Activated CD8-positive, alpha-beta memory T cell treated with anti-CD3 and anti-CD28 coated beads, Interleukin-2, amount 10 ng/mL, durations not matched to agents 7 days and 5 days (primary cell): ENCODE measurements around the gene DOCK9. TPM values are rescaled to one million over a fixed set of nuclear protein-coding genes. Genes with fewer than 3 reads are reported as not detected.

Experiments
- ATAC-seq: fragments of 150-1000 bp; cut with Tn5 transposase; one replicate; pipeline ENCODE4 v1.10.0; 2021; ENCODE audit warnings: moderate library complexity
- CTCF ChIA-PET: fragments of 350-600 bp; sonication (Branson Sonifier 250); formaldehyde crosslinking; loops from one replicate; lab custom pipeline; 2021; ENCODE audit warnings: antibody characterized with exemption; lab: Charles Lee
- DNase-seq: peaks from one replicate; pipeline ENCODE4 v3.0.0-alpha.2; 2020
- H3K27ac Mint-ChIP-seq: one replicate; pipeline ENCODE4 v1.8.0; 2021; ENCODE audit warnings: mild to moderate bottlenecking, mixed read lengths
- H3K27me3 Mint-ChIP-seq: one replicate; pipeline ENCODE4 v1.8.0; 2021; ENCODE audit warnings: mixed read lengths
- H3K36me3 Mint-ChIP-seq: one replicate; pipeline ENCODE4 v1.8.0; 2021; ENCODE audit warnings: mild to moderate bottlenecking, mixed read lengths
- H3K4me1 Mint-ChIP-seq: one replicate; pipeline ENCODE4 v1.8.0; 2021; ENCODE audit warnings: mixed read lengths
- H3K4me3 Mint-ChIP-seq: one replicate; pipeline ENCODE4 v1.8.0; 2021; ENCODE audit warnings: mild to moderate bottlenecking, moderate library complexity, mixed read lengths
- H3K9me3 Mint-ChIP-seq: one replicate; pipeline ENCODE4 v1.8.0; 2022; ENCODE audit warnings: low read depth, mixed read lengths
- total RNA-seq, 2 experiments: library from RNA; stranded (reverse); gene quantifications; one replicate each; pipeline ENCODE4 v1.2.3, GENCODE V29; 2021

DOCK9 gene
- total RNA-seq, 2 experiments from 2014 or later: 37.5 to 79.9 TPM

GRCh38 chr13:98886587-98887230 is 91.2 kb downstream of the DOCK9 start:
- no peak overlapping the region for H3K4me3 Mint-ChIP-seq
- no peaks in the 10 kb centered on the region for H3K9me3 Mint-ChIP-seq
- no peak for ATAC-seq
- no peak overlapping the region for H3K27ac Mint-ChIP-seq
- peaks cover 13% of the 10 kb centered on the region for H3K4me1 Mint-ChIP-seq
- CTCF ChIA-PET: no interaction called here
- DNase-seq: no peak
- H3K27me3 Mint-ChIP-seq: no peaks in the 10 kb centered on the region
- peaks cover 24% of the 10 kb centered on the region for H3K36me3 Mint-ChIP-seq

DNA sequence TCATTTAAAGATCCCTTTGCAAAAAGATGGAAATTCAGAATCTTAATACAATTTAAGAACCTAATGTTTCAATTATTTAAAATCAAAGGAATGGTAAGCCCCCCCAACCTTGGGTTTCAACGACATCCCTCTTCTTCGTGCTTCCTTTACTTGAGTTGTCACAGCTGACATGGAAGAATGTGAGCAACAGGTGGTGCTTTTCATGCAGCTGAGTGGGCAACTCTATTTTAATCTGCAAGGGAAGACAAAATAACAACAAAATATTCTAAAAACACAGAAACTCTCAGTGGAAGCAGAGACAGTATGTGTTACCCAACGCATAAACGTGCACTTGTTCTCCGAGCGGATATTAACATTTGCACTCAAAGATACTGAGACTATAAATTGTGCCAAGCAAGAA is 92.3 kb downstream of the DOCK9 start:
- Mint-ChIP-seq H3K27me3 (no peaks in the 10 kb centered on the region), H3K4me1 (peaks cover 8% of the 10 kb centered on the region), H3K27ac (no peak overlapping the region), H3K9me3 (no peaks in the 10 kb centered on the region), H3K4me3 (no peak overlapping the region), H3K36me3 (peaks cover 33% of the 10 kb centered on the region)
- CTCF ChIA-PET: no interaction called here
- ATAC-seq (no peak), DNase-seq (no peak)

- no peak for ATAC-seq
- CTCF ChIA-PET: no interaction called here
- Mint-ChIP-seq H3K36me3 (peaks cover 44% of the 10 kb centered on the region), H3K4me1 (no peaks in the 10 kb centered on the region), H3K27ac (no peak overlapping the region), H3K27me3 (no peaks in the 10 kb centered on the region), H3K9me3 (no peaks in the 10 kb centered on the region), H3K4me3 (no peak overlapping the region)
- no peak for DNase-seq
These were observed 93.9 kb downstream of the DOCK9 start for GRCh38 chr13:98883998-98884397.

DNA sequence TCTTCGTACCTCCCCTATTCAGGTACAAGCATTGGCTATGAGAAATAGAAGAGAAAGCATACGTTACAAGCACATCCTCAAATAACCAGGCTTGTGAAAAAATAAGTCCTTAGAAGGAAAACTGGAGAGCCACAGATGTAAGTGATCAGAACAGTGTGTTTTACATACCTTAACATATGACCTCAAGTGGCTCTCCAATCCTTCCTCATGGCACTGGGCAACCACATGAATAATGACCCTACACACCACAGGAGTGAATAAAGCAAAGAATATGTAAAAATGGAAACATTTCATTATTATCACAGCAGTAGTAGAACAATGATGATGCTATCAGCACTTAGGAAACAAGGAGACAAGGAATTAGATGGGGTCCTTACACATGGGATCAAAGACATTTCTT is 96.5 kb downstream of the DOCK9 start:
- CTCF ChIA-PET: no interaction called here
- Mint-ChIP-seq H3K9me3 (no peaks in the 10 kb centered on the region), H3K36me3 (peaks cover 52% of the 10 kb centered on the region)

DNA sequence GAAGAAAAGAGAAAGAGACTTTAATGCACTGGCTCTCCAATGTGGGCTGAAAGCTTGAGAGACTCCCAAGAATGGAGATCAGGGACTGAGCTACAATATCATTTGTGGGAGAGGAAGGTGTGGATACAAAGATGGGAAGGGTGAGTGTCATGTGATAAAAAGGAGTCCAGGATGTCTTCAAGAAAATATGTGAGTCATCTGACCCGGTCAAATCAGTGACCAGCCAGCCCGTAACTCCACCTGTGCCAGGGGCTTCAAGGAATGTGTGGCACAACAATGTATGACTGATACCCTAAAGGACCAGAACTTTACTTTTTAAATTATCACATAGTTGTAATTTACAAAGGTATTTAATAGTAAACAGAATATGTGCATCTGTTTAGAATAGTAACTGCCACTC is 97.2 kb downstream of the DOCK9 start:
- Mint-ChIP-seq H3K4me1 (peaks cover 6% of the 10 kb centered on the region), H3K4me3 (no peak overlapping the region), H3K27ac (no peak overlapping the region), H3K36me3 (peaks cover 55% of the 10 kb centered on the region), H3K9me3 (no peaks in the 10 kb centered on the region), H3K27me3 (no peaks in the 10 kb centered on the region)
- CTCF ChIA-PET: interaction anchor here (1.6 kb wide), 1 partner anchor 10 kb away, joined by 3 read pairs; no protein-coding TSS in a partner anchor
- DNase-seq (no peak), ATAC-seq (no peak)

More for the DNA sequence above, 96.5 kb downstream of the DOCK9 start:
- H3K27ac Mint-ChIP-seq: no peak overlapping the region
- DNase-seq: no peak
- peaks cover 2% of the 10 kb centered on the region for H3K4me1 Mint-ChIP-seq
- ATAC-seq: no peak
- no peaks in the 10 kb centered on the region for H3K27me3 Mint-ChIP-seq
- no peak overlapping the region for H3K4me3 Mint-ChIP-seq

GRCh38 chr13:98879957-98880356 is 97.9 kb downstream of the DOCK9 start:
- Mint-ChIP-seq H3K9me3 (no peaks in the 10 kb centered on the region), H3K27me3 (no peaks in the 10 kb centered on the region), H3K36me3 (peaks cover 60% of the 10 kb centered on the region), H3K4me1 (peaks cover 13% of the 10 kb centered on the region), H3K4me3 (no peak overlapping the region), H3K27ac (no peak overlapping the region)
- no peak for ATAC-seq
- CTCF ChIA-PET: interaction anchor here (1.6 kb wide), 1 partner anchor 10 kb away, joined by 3 read pairs; no protein-coding TSS in a partner anchor
- DNase-seq: no peak

- no peak for ATAC-seq
- Mint-ChIP-seq H3K9me3 (no peaks in the 10 kb centered on the region), H3K27me3 (no peaks in the 10 kb centered on the region), H3K27ac (no peak overlapping the region), H3K4me1 (peaks cover 22% of the 10 kb centered on the region), H3K36me3 (peaks cover 62% of the 10 kb centered on the region), H3K4me3 (no peak overlapping the region)
- CTCF ChIA-PET: interaction anchor here (1.2 to 1.6 kb wide), 2 partner anchors 9 to 10 kb away, joined by 3 to 5 read pairs; no protein-coding TSS in a partner anchor
- no peak for DNase-seq
These were observed 98.7 kb downstream of the DOCK9 start for GRCh38 chr13:98879127-98879520.

DNA sequence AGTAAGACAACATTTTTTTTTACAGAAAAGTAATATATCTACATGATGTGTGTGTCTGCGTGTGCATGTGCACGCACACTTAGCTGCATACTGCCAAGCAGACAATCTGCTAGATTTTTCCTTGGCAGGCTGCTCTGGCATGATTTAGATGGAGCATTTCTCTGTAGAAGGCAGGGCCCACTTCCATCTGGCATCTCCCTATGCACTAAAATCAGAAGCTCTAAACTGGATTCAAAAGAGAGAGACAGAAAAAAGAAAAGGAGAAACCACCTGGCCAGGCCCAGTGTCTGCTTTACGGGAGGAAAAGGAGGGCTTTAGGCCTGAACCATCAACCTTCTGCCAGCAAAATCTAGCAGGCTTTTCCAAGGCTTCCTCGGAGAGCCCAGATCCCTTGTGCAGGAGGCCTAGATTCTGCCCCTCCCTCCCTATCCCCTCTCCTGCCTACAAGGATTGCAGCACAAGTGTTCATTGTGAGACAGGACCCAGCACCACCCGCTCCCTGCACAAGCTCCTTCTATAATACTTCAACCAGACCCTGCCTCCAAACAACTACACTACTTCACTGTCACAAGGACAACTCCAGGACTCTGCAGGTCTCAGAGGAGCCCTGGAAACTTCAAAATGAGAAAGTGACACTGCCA is 99.3 kb downstream of the DOCK9 start:
- DNase-seq (no peak), ATAC-seq (no peak)
- Mint-ChIP-seq H3K4me3 (no peak overlapping the region), H3K9me3 (peaks cover 3% of the 10 kb centered on the region), H3K27ac (no peak overlapping the region), H3K4me1 (peaks cover 26% of the 10 kb centered on the region), H3K36me3 (peaks cover 63% of the 10 kb centered on the region), H3K27me3 (no peaks in the 10 kb centered on the region)
- CTCF ChIA-PET: interaction anchor here (1.2 kb wide), 1 partner anchor 9 kb away, joined by 5 read pairs; no protein-coding TSS in a partner anchor

- DNase-seq (no peak), ATAC-seq (no peak)
- peaks cover 67% of the 10 kb centered on the region for H3K36me3 Mint-ChIP-seq
- H3K27ac Mint-ChIP-seq: no peak overlapping the region
- CTCF ChIA-PET: interaction anchor here (1.2 kb wide), 1 partner anchor 8 kb away, joined by 5 read pairs; no protein-coding TSS in a partner anchor
- peaks cover 5% of the 10 kb centered on the region for H3K9me3 Mint-ChIP-seq
- peaks cover 32% of the 10 kb centered on the region for H3K4me1 Mint-ChIP-seq
- H3K27me3 Mint-ChIP-seq: no peaks in the 10 kb centered on the region
- H3K4me3 Mint-ChIP-seq: no peak overlapping the region
These were observed 99.9 kb downstream of the DOCK9 start for GRCh38 chr13:98877936-98878335.

DNA sequence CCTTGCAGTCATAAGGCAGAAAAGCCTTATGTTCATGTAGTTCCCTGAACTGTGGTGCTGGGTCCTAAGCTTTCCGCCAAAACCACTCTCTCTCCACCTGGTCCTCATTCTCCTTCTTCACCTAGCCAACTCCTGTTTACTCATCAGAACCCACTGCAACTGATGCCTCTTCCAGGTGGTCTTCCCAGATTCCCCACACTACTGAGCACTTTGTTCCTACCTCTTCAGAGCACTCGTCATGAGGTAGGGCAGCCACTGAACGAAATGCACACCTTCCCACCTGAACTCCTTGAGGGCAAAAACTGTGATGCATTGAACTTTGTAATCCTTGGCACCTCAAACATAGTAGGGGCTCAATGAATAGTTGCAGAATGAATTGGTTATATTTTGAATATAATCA is 100.4 kb downstream of the DOCK9 start:
- Mint-ChIP-seq H3K9me3 (peaks cover 5% of the 10 kb centered on the region), H3K4me3 (no peak overlapping the region), H3K36me3 (peaks cover 67% of the 10 kb centered on the region), H3K4me1 (peaks cover 32% of the 10 kb centered on the region), H3K27ac (peak overlapping the region; percentile 17), H3K27me3 (no peaks in the 10 kb centered on the region)
- CTCF ChIA-PET: no interaction called here
- ATAC-seq (no peak), DNase-seq (no peak)

DNA sequence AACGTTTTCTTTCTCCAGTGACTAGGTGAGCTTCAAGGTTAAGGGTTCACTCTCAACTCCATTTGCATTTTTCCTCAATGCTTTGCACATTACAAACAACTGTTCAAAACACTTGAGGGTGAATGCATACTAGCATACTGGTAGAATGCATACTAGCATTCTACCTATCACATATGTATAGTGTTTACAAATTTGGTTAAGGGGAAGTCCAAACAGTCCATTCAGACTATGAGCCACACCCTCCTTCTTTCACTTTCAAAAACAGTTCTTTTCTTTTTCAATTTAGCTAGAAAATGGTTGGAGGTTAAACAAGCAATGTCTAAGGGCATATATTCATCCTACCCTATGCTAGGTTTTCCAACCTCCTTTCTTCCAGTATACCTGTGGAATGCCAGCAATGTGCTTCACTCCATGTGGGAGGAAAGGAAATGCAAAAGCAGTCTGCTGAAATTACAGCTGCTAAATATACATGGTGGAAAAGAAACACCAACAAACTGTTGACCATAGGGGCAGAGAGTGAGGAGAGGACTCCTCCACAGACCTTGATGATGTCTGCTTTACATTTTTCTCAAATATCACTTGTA is 102.6 kb downstream of the DOCK9 start:
- H3K27me3 Mint-ChIP-seq: no peaks in the 10 kb centered on the region
- H3K4me1 Mint-ChIP-seq: peaks cover 32% of the 10 kb centered on the region
- H3K27ac Mint-ChIP-seq: peak overlapping the region; percentile 79
- no peak for DNase-seq
- H3K9me3 Mint-ChIP-seq: peaks cover 5% of the 10 kb centered on the region
- H3K36me3 Mint-ChIP-seq: peaks cover 56% of the 10 kb centered on the region
- no peak overlapping the region for H3K4me3 Mint-ChIP-seq
- CTCF ChIA-PET: interaction anchor here (1.2 to 2.4 kb wide), 2 partner anchors 32 to 506 kb away, joined by 3 to 7 read pairs; no protein-coding TSS in a partner anchor
- ATAC-seq: peak; percentile 85

DNA sequence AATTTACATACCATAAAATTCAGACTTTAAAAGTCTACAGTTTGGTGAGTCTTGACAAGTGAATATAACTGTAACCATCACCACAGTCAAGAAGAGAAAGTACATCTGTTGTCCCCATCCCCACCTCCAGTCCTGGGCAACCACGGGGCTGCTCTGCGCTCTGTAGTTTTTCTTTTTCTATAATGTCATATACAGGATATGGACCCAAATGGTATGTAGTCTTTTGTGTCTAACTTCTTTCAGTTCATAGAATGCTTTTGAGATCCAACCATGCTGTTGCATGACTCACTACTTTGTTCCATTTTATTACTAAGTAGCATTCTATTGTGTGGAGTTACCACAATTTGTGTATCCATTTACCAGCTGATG is 103.9 kb downstream of the DOCK9 start:
- peak overlapping the region; percentile 14 for H3K27ac Mint-ChIP-seq
- CTCF ChIA-PET: interaction anchor here (1.2 to 2.4 kb wide), 5 partner anchors 10 to 507 kb away, joined by 3 to 7 read pairs (median 4); no protein-coding TSS in a partner anchor
- peaks cover 32% of the 10 kb centered on the region for H3K4me1 Mint-ChIP-seq
- no peak overlapping the region for H3K4me3 Mint-ChIP-seq
- no peaks in the 10 kb centered on the region for H3K27me3 Mint-ChIP-seq
- DNase-seq: no peak
- no peak for ATAC-seq
- peaks cover 46% of the 10 kb centered on the region for H3K36me3 Mint-ChIP-seq
- H3K9me3 Mint-ChIP-seq: peaks cover 5% of the 10 kb centered on the region

- Mint-ChIP-seq H3K4me3 (no peak overlapping the region), H3K27ac (peak overlapping the region; percentile 25), H3K27me3 (no peaks in the 10 kb centered on the region), H3K4me1 (peaks cover 32% of the 10 kb centered on the region), H3K36me3 (peaks cover 43% of the 10 kb centered on the region), H3K9me3 (peaks cover 5% of the 10 kb centered on the region)
- CTCF ChIA-PET: interaction anchor here (1.2 to 1.7 kb wide), 4 partner anchors 9 to 508 kb away, joined by 3 to 4 read pairs (median 4); no protein-coding TSS in a partner anchor
- DNase-seq: no peak
- no peak for ATAC-seq
These were observed 104.4 kb downstream of the DOCK9 start for GRCh38 chr13:98873377-98874028.
